ENCODE measurements around the gene CHD3. TPM values are rescaled to one million over a fixed set of nuclear protein-coding genes. Genes with fewer than 3 reads are reported as not detected.

Gene CHD3
- total and polyA plus RNA-seq, 4 experiments from 2014 or later = 0.84 to 287 (median 149) TPM

- Mint-ChIP-seq H3K4me3 (peak within 1 kb of the TSS; percentile 88 to 95 (median 90)), H3K9me3 (peaks cover 0 to 1% (median 0%) of the 10 kb centered on the region in 8 donors), H3K36me3 (peaks cover 4 to 27% of the 10 kb centered on the region in 2 donors), H3K27ac (peak within 1 kb of the TSS; percentile 91 to 95 (median 93)), H3K4me1 (peaks cover 19 to 34% (median 24%) of the 10 kb centered on the region in 4 donors), H3K27me3 (no peaks in the 10 kb centered on the region)
- CTCF ChIA-PET (ENCODE audit: partially characterized antibody) = interaction anchor here (0.5 to 10.8 kb wide), 13 partner anchors 10 to 379 kb away, joined by 3 to 219 read pairs (median 5); partner anchors contain the start of genes CNTROB, CYB5D1, KCNAB3 and NAA38
- H3K4me3 ChIP-seq (ENCODE audit: low read length in 2 of 2) = peak within 1 kb of the TSS; percentile 33 to 71
- H3K27ac ChIP-seq (ENCODE audit: low read depth, low read length) = peak within 1 kb of the TSS; percentile 67
- H3K27me3 ChIP-seq (ENCODE audit: insufficient read depth, low read length) = no peaks in the 10 kb centered on the region
- peaks cover 26% of the 10 kb centered on the region for H3K4me1 ChIP-seq (ENCODE audit: insufficient read depth, low read length)
- intact Hi-C loops (cut with micrococcal nuclease) = loop anchor here (1.0 to 2.0 kb wide), 2 partner anchors 17 to 28 kb away; partner anchors contain the start of gene CNTROB
- POLR2A ChIA-PET (ENCODE audit: partially characterized antibody) = interaction anchor here (0.6 to 6.9 kb wide), 30 partner anchors 8 to 761 kb away, joined by 3 to 116 read pairs (median 5); partner anchors contain the start of genes CHD3, CNTROB, CYB5D1 and GUCY2D
- H3K36me3 ChIP-seq (ENCODE audit: insufficient read depth, low read length) = peaks cover 10% of the 10 kb centered on the region
- peak; percentile 84 to 88 (median 84) for DNase-seq
- H3K9me3 ChIP-seq (ENCODE audit: control insufficient read depth in 1 of 2, low read length in 2 of 2) = no peaks in the 10 kb centered on the region
Observed at GRCh38 chr17:7915611-7916384, 27.2 kb downstream of the CHD3 start, which contains the start of gene RNF227. Gene RNF227, minus strand, starts transcription at chr17:7916289. Its CDS starts 94 bp downstream, at chr17:7916195.

- Mint-ChIP-seq H3K27ac (peak overlapping the region; percentile 44 to 92 (median 91)), H3K9me3 (peaks cover 0 to 1% (median 0%) of the 10 kb centered on the region in 8 donors), H3K4me1 (peaks cover 19 to 36% (median 25%) of the 10 kb centered on the region in 4 donors), H3K27me3 (no peaks in the 10 kb centered on the region), H3K36me3 (peaks cover 0 to 22% of the 10 kb centered on the region in 2 donors), H3K4me3 (peak overlapping the region; percentile 49 to 90 (median 86))
- peaks cover 6% of the 10 kb centered on the region for H3K36me3 ChIP-seq (ENCODE audit: insufficient read depth, low read length)
- CTCF ChIA-PET (ENCODE audit: partially characterized antibody) = interaction anchor here (0.5 to 10.8 kb wide), 11 partner anchors 10 to 379 kb away, joined by 3 to 219 read pairs (median 6); partner anchors contain the start of genes CNTROB, CYB5D1, KCNAB3 and NAA38
- DNase-seq = no peak
- H3K27ac ChIP-seq (ENCODE audit: low read depth, low read length) = peak overlapping the region; percentile 67
- POLR2A ChIA-PET (ENCODE audit: partially characterized antibody) = interaction anchor here (0.9 to 6.9 kb wide), 24 partner anchors 9 to 333 kb away, joined by 3 to 116 read pairs (median 7); partner anchors contain the start of genes CHD3, CNTROB, CYB5D1 and HES7
- intact Hi-C loops (cut with micrococcal nuclease) = no loop called here
- H3K9me3 ChIP-seq (ENCODE audit: control insufficient read depth in 1 of 2, low read length in 2 of 2) = no peaks in the 10 kb centered on the region
- peaks cover 26% of the 10 kb centered on the region for H3K4me1 ChIP-seq (ENCODE audit: insufficient read depth, low read length)
- H3K27me3 ChIP-seq (ENCODE audit: insufficient read depth, low read length) = no peaks in the 10 kb centered on the region
- H3K4me3 ChIP-seq (ENCODE audit: low read length in 2 of 2) = peak overlapping the region in 1 of 2 donors; percentile 71
Observed at GRCh38 chr17:7916385-7916682, 27.7 kb downstream of the CHD3 start.

- Histone ChIP-seq H3K9me3 (ENCODE audit: control insufficient read depth in 1 of 2, low read length in 2 of 2) (no peaks in the 10 kb centered on the region), H3K27ac (ENCODE audit: low read depth, low read length) (no peak overlapping the region), H3K4me1 (ENCODE audit: insufficient read depth, low read length) (peaks cover 26% of the 10 kb centered on the region), H3K27me3 (ENCODE audit: insufficient read depth, low read length) (no peaks in the 10 kb centered on the region), H3K36me3 (ENCODE audit: insufficient read depth, low read length) (peaks cover 2% of the 10 kb centered on the region), H3K4me3 (ENCODE audit: low read length in 2 of 2) (no peak overlapping the region)
- ChIA-PET POLR2A (ENCODE audit: partially characterized antibody) (interaction anchor here (1.0 to 6.9 kb wide), 11 partner anchors 9 to 333 kb away, joined by 3 to 116 read pairs (median 11); partner anchors contain the start of genes CNTROB, CYB5D1, KCNAB3 and MPDU1), CTCF (ENCODE audit: partially characterized antibody) (interaction anchor here (0.6 to 10.8 kb wide), 11 partner anchors 9 to 156 kb away, joined by 3 to 219 read pairs (median 5); partner anchors contain the start of genes CNTROB, KCNAB3, NAA38 and TRAPPC1)
- H3K36me3 Mint-ChIP-seq = peaks cover 0 to 19% of the 10 kb centered on the region in 2 donors
- H3K27ac Mint-ChIP-seq = peak overlapping the region; percentile 44 to 92 (median 91)
- DNase-seq = no peak
- peak overlapping the region; percentile 49 to 90 (median 86) for H3K4me3 Mint-ChIP-seq
- no peaks in the 10 kb centered on the region for H3K27me3 Mint-ChIP-seq
- peaks cover 0 to 1% (median 0%) of the 10 kb centered on the region in 8 donors for H3K9me3 Mint-ChIP-seq
- H3K4me1 Mint-ChIP-seq = peaks cover 20 to 36% (median 27%) of the 10 kb centered on the region in 4 donors
- intact Hi-C loops (cut with micrococcal nuclease) = no loop called here
Observed at GRCh38 chr17:7916808-7917207, 28.2 kb downstream of the CHD3 start.

- Mint-ChIP-seq H3K4me3 (peak overlapping the region; percentile 77 to 99 (median 88)), H3K36me3 (peaks cover 0 to 1% of the 10 kb centered on the region in 2 donors), H3K27ac (peak overlapping the region; percentile 74 to 100 (median 93)), H3K4me1 (peaks cover 7 to 25% (median 14%) of the 10 kb centered on the region in 4 donors), H3K27me3 (no peaks in the 10 kb centered on the region), H3K9me3 (no peaks in the 10 kb centered on the region)
- DNase-seq = peak in 1 of 5 donors; percentile 38
- Histone ChIP-seq H3K36me3 (ENCODE audit: insufficient read depth, low read length) (no peaks in the 10 kb centered on the region), H3K9me3 (ENCODE audit: control insufficient read depth in 1 of 2, low read length in 2 of 2) (no peaks in the 10 kb centered on the region), H3K4me1 (ENCODE audit: insufficient read depth, low read length) (peaks cover 15% of the 10 kb centered on the region), H3K27ac (ENCODE audit: low read depth, low read length) (peak overlapping the region; percentile 63), H3K27me3 (ENCODE audit: insufficient read depth, low read length) (no peaks in the 10 kb centered on the region), H3K4me3 (ENCODE audit: low read length in 2 of 2) (peak overlapping the region; percentile 48 to 70)
- ChIA-PET POLR2A (ENCODE audit: partially characterized antibody) (interaction anchor here (0.5 to 3.6 kb wide), 8 partner anchors 8 to 381 kb away, joined by 3 to 41 read pairs (median 4); partner anchors contain the start of genes CNTROB, CTC1, KCNAB3 and TRAPPC1), CTCF (ENCODE audit: partially characterized antibody) (interaction anchor here (1.1 to 2.5 kb wide), 8 partner anchors 9 to 71 kb away, joined by 3 to 13 read pairs (median 5); partner anchors contain the start of genes CNTROB and TRAPPC1)
- intact Hi-C loops (cut with micrococcal nuclease) = loop anchor here (1.0 kb wide), 1 partner anchor 10 kb away; the partner anchor contains the start of gene CNTROB
Observed at GRCh38 chr17:7922269-7922844, 33.8 kb downstream of the CHD3 start.

- peak overlapping the region; percentile 48 to 70 for H3K4me3 ChIP-seq (ENCODE audit: low read length in 2 of 2)
- Mint-ChIP-seq H3K27me3 (no peaks in the 10 kb centered on the region), H3K9me3 (no peaks in the 10 kb centered on the region), H3K4me1 (peaks cover 7 to 25% (median 17%) of the 10 kb centered on the region in 4 donors), H3K36me3 (peaks cover 0 to 4% of the 10 kb centered on the region in 2 donors), H3K27ac (peak overlapping the region; percentile 74 to 100 (median 93)), H3K4me3 (peak overlapping the region; percentile 77 to 99 (median 88))
- peak overlapping the region; percentile 63 for H3K27ac ChIP-seq (ENCODE audit: low read depth, low read length)
- H3K9me3 ChIP-seq (ENCODE audit: control insufficient read depth in 1 of 2, low read length in 2 of 2) = no peaks in the 10 kb centered on the region
- no peaks in the 10 kb centered on the region for H3K36me3 ChIP-seq (ENCODE audit: insufficient read depth, low read length)
- CTCF ChIA-PET (ENCODE audit: partially characterized antibody) = interaction anchor here (1.3 to 2.5 kb wide), 6 partner anchors 9 to 72 kb away, joined by 3 to 13 read pairs (median 5); partner anchors contain the start of genes CNTROB and TRAPPC1
- DNase-seq = peak; percentile 79 to 86 (median 80)
- H3K27me3 ChIP-seq (ENCODE audit: insufficient read depth, low read length) = no peaks in the 10 kb centered on the region
- peaks cover 15% of the 10 kb centered on the region for H3K4me1 ChIP-seq (ENCODE audit: insufficient read depth, low read length)
- intact Hi-C loops (cut with micrococcal nuclease) = loop anchor here (1.0 kb wide), 1 partner anchor 9 kb away; the partner anchor contains the start of gene CNTROB
- POLR2A ChIA-PET (ENCODE audit: partially characterized antibody) = interaction anchor here (0.7 to 3.6 kb wide), 10 partner anchors 8 to 325 kb away, joined by 3 to 41 read pairs (median 3); partner anchors contain the start of genes CNTROB, CTC1 and TRAPPC1
Observed at GRCh38 chr17:7922845-7923628, 34.4 kb downstream of the CHD3 start.

GRCh38 chr17:7927596-7927995 is 39.0 kb downstream of the CHD3 start:
- peaks cover 5 to 16% of the 10 kb centered on the region in 2 donors for H3K36me3 Mint-ChIP-seq
- Histone ChIP-seq H3K4me3 (ENCODE audit: low read length in 2 of 2) (no peak overlapping the region), H3K27me3 (ENCODE audit: insufficient read depth, low read length) (no peaks in the 10 kb centered on the region), H3K4me1 (ENCODE audit: insufficient read depth, low read length) (peaks cover 29% of the 10 kb centered on the region), H3K36me3 (ENCODE audit: insufficient read depth, low read length) (no peaks in the 10 kb centered on the region), H3K9me3 (ENCODE audit: control insufficient read depth in 1 of 2, low read length in 2 of 2) (no peaks in the 10 kb centered on the region), H3K27ac (ENCODE audit: low read depth, low read length) (no peak overlapping the region)
- H3K27ac Mint-ChIP-seq = peak overlapping the region in 3 of 7 donors; percentile 36 to 73 (median 66)
- peak overlapping the region in 2 of 8 donors; percentile 58 to 74 for H3K4me3 Mint-ChIP-seq
- ChIA-PET CTCF (ENCODE audit: partially characterized antibody) (interaction anchor here (0.7 to 1.4 kb wide), 2 partner anchors 15 to 63 kb away, joined by 3 to 4 read pairs; no protein-coding TSS in a partner anchor), POLR2A (ENCODE audit: partially characterized antibody) (no interaction called here)
- no peaks in the 10 kb centered on the region for H3K27me3 Mint-ChIP-seq
- no peak for DNase-seq
- intact Hi-C loops (cut with micrococcal nuclease) = no loop called here
- H3K4me1 Mint-ChIP-seq = peaks cover 20 to 48% (median 35%) of the 10 kb centered on the region in 4 donors
- H3K9me3 Mint-ChIP-seq = no peaks in the 10 kb centered on the region
